ENCODE measurements around the gene KRTAP2-2. TPM values are rescaled to one million over a fixed set of nuclear protein-coding genes. Genes with fewer than 3 reads are reported as not detected.
"Not testable (repeated sequence)": the region's sequence is repeated elsewhere in the genome, so short reads cannot be mapped to it uniquely, and the experiment has no call there.

The KRTAP2-2 gene
- not detected for polyA plus RNA-seq (2012; ENCODE audit: low read depth, missing spikeins)

- DNase-seq (ENCODE audit: insufficient read length, low spot score); FAIRE-seq: not testable (repeated sequence)
These were observed at the start of gene KRTAP2-2 for GRCh38 chr17:41055130-41055529. TSS of gene KRTAP2-2 (minus strand) at chr17:41055230. CDS start at chr17:41055211, 19 bp downstream.

GRCh38 chr17:41104386-41105038 is 49.5 kb upstream of the KRTAP2-2 start:
- not testable (repeated sequence) for DNase-seq (ENCODE audit: insufficient read length, low spot score); FAIRE-seq

- FAIRE-seq (no peak), DNase-seq (ENCODE audit: insufficient read length, low spot score) (no peak)
- no peak for TF ChIP-seq PAX5 (IDR thresholded peaks at IDR 0.05; ENCODE audit: insufficient read depth, low read length, severe bottlenecking)
- no peak for TF ChIP-seq SPI1 (IDR thresholded peaks at IDR 0.05; ENCODE audit: low read depth, low read length)
- no peak for TF ChIP-seq POLR2A (IDR thresholded peaks at IDR 0.05; ENCODE audit: low read depth, low read length)
- TF ChIP-seq POU2F2 (IDR thresholded peaks at IDR 0.05; ENCODE audit: low read depth, low read length), result no peak
- TF ChIP-seq POLR2AphosphoS5 (IDR thresholded peaks at IDR 0.05; ENCODE audit: low read depth, low read length), result no peak
- no peak for TF ChIP-seq TAF1 (IDR thresholded peaks at IDR 0.05; ENCODE audit: low read depth, low read length)
These were observed 48.9 kb upstream of the KRTAP2-2 start for GRCh38 chr17:41103896-41104295.

- FAIRE-seq (no peak), DNase-seq (ENCODE audit: insufficient read length, low spot score) (no peak)
- TF ChIP-seq POLR2AphosphoS5 (IDR thresholded peaks at IDR 0.05; ENCODE audit: low read depth, low read length) (no peak), POU2F2 (IDR thresholded peaks at IDR 0.05; ENCODE audit: low read depth, low read length) (no peak), SPI1 (IDR thresholded peaks at IDR 0.05; ENCODE audit: low read depth, low read length) (no peak), POLR2A (IDR thresholded peaks at IDR 0.05; ENCODE audit: low read depth, low read length) (no peak)
These were observed 46.7 kb upstream of the KRTAP2-2 start, which contains the start of gene KRTAP4-16 for GRCh38 chr17:41101586-41102259. TSS of gene KRTAP4-16 (minus strand) at chr17:41102209. CDS start at chr17:41102209, 0 bp downstream.

- DNase-seq (ENCODE audit: insufficient read length, low spot score); FAIRE-seq: not testable (repeated sequence)
These were observed 44.9 kb upstream of the KRTAP2-2 start for GRCh38 chr17:41099682-41100480.

- TF ChIP-seq TAF1 (IDR thresholded peaks at IDR 0.05; ENCODE audit: low read depth, low read length), result no peak
- TF ChIP-seq SPI1 (IDR thresholded peaks at IDR 0.05; ENCODE audit: low read depth, low read length), result no peak
- no peak for TF ChIP-seq PAX5 (IDR thresholded peaks at IDR 0.05; ENCODE audit: insufficient read depth, low read length, severe bottlenecking)
- TF ChIP-seq POU2F2 (IDR thresholded peaks at IDR 0.05; ENCODE audit: low read depth, low read length), result no peak
- no peak for FAIRE-seq
- DNase-seq (ENCODE audit: insufficient read length, low spot score), result no peak
These were observed 43.5 kb upstream of the KRTAP2-2 start for GRCh38 chr17:41098481-41098880.

- FAIRE-seq, result no peak
- DNase-seq (ENCODE audit: insufficient read length, low spot score), result no peak
- TF ChIP-seq POLR2A (IDR thresholded peaks at IDR 0.05; ENCODE audit: low read depth, low read length), result no peak
- TF ChIP-seq PAX5 (IDR thresholded peaks at IDR 0.05; ENCODE audit: insufficient read depth, low read length, severe bottlenecking), result no peak
- TF ChIP-seq TAF1 (IDR thresholded peaks at IDR 0.05; ENCODE audit: low read depth, low read length), result no peak
- TF ChIP-seq POU2F2 (IDR thresholded peaks at IDR 0.05; ENCODE audit: low read depth, low read length), result no peak
- TF ChIP-seq SPI1 (IDR thresholded peaks at IDR 0.05; ENCODE audit: low read depth, low read length), result no peak
- no peak for TF ChIP-seq POLR2AphosphoS5 (IDR thresholded peaks at IDR 0.05; ENCODE audit: low read depth, low read length)
These were observed 43.0 kb upstream of the KRTAP2-2 start, which contains the start of gene KRTAP4-8 for GRCh38 chr17:41098042-41098441. TSS of gene KRTAP4-8 (minus strand) at chr17:41098142. CDS start at chr17:41098084, 58 bp downstream.

- FAIRE-seq, result no peak
- DNase-seq (ENCODE audit: insufficient read length, low spot score), result no peak
These were observed 41.0 kb upstream of the KRTAP2-2 start for GRCh38 chr17:41096055-41096454.

GRCh38 chr17:41088760-41089352 is 33.8 kb upstream of the KRTAP2-2 start:
- not testable (repeated sequence) for FAIRE-seq; DNase-seq (ENCODE audit: insufficient read length, low spot score)

More at GRCh38 chr17:41096055-41096454, 41.0 kb upstream of the KRTAP2-2 start:
- no peak for TF ChIP-seq TAF1 (IDR thresholded peaks at IDR 0.05; ENCODE audit: low read depth, low read length)

GRCh38 chr17:41084100-41084856 is 29.2 kb upstream of the KRTAP2-2 start, which contains the start of gene KRTAP4-7:
TSS of gene KRTAP4-7 (plus strand) at chr17:41084150. CDS start at chr17:41084207, 57 bp downstream.
- DNase-seq (ENCODE audit: insufficient read length, low spot score); FAIRE-seq: not testable (repeated sequence)

- not testable (repeated sequence) for DNase-seq (ENCODE audit: insufficient read length, low spot score); FAIRE-seq
These were observed 28.4 kb upstream of the KRTAP2-2 start for GRCh38 chr17:41083427-41083826.

All from GM12891 (cell line).